SK-N-MC (cell line): ENCODE results near the gene PRKAR2A.
"Not testable (repeated sequence)": the region's sequence is repeated elsewhere in the genome, so short reads cannot be mapped to it uniquely, and the experiment has no call there.

Experiments
- DNase-seq: peaks from one replicate; pipeline ENCODE4 v3.0.0-alpha.2; 2011; ENCODE audit warnings: low read depth, low spot score
- H3K27ac ChIP-seq: fragments of 200-600 bp; sonication (generic); 2 replicates; pipeline ENCODE4 v1.5.1; 2016; ENCODE audit warnings: mixed run types
- H3K36me3 ChIP-seq: fragments of 200-600 bp; sonication (generic); 2 replicates; pipeline ENCODE4 v1.6.1; 2017; ENCODE audit warnings: antibody characterized with exemption, low read length, mixed read lengths; ENCODE audit not compliant: insufficient read depth
- H3K4me3 ChIP-seq: fragments of 200-600 bp; sonication (generic); 2 replicates; pipeline ENCODE4 v1.5.1; 2016
- H3K9ac ChIP-seq: fragments of 200-600 bp; sonication (generic); 2 replicates; pipeline ENCODE4 v1.8.0; 2017; ENCODE audit warnings: mixed run types, mixed read lengths; ENCODE audit not compliant: insufficient read length
- H3K9me3 ChIP-seq: fragments of 200-600 bp; sonication (generic); 2 replicates; pipeline ENCODE4 v1.6.1; 2017; ENCODE audit warnings: low read depth, mild to moderate bottlenecking, antibody characterized with exemption, low read length, moderate library complexity, mixed read lengths
- EZH2 ChIP-seq: fragments of 200-600 bp; sonication (generic); IDR thresholded peaks from one replicate; pipeline ENCODE4 v1.6.1; 2017; ENCODE audit warnings: antibody characterized with exemption
- FOXP2 ChIP-seq: optimal IDR thresholded peaks from 2 replicates; pipeline ENCODE3; 2011; ENCODE audit warnings: mild to moderate bottlenecking, moderate library complexity; ENCODE audit not compliant: insufficient read depth; ENCODE audit errors: extremely low read length, control extremely low read depth
- POLR2AphosphoS5 ChIP-seq: IDR thresholded peaks from 2 replicates; pipeline ENCODE4 v1.6.1; 2012; ENCODE audit warnings: mild to moderate bottlenecking, low read depth, low read length, borderline replicate concordance

PRKAR2A gene

DNA sequence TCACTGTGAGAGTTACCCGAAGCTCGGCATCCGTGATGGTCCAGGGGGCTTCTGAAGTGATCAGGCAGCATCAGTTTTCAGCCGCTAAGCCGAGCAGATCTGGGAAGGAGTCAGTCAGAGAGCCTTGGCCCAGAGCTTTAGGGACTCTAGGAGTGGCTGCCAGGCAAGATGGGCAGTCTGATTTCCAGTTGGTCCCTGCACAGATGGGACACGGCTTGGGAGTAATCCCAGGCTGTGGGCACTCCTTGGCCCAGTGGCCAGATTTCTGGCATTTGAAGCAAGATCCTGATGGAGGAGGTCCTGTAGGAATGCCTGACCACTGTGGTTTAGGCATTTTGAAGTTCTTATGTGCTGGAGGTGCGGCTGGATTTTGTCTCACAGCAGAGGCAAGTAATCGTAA lies 120.2 kb downstream of the PRKAR2A start:
- TF ChIP-seq POLR2AphosphoS5 (no peak), EZH2 (no peak), FOXP2 (no peak)
- Histone ChIP-seq H3K9ac (no peak overlapping the region), H3K4me3 (no peak overlapping the region), H3K36me3 (no peaks in the 10 kb centered on the region), H3K27ac (no peak overlapping the region), H3K9me3 (no peaks in the 10 kb centered on the region)
- DNase-seq, result no peak

DNA sequence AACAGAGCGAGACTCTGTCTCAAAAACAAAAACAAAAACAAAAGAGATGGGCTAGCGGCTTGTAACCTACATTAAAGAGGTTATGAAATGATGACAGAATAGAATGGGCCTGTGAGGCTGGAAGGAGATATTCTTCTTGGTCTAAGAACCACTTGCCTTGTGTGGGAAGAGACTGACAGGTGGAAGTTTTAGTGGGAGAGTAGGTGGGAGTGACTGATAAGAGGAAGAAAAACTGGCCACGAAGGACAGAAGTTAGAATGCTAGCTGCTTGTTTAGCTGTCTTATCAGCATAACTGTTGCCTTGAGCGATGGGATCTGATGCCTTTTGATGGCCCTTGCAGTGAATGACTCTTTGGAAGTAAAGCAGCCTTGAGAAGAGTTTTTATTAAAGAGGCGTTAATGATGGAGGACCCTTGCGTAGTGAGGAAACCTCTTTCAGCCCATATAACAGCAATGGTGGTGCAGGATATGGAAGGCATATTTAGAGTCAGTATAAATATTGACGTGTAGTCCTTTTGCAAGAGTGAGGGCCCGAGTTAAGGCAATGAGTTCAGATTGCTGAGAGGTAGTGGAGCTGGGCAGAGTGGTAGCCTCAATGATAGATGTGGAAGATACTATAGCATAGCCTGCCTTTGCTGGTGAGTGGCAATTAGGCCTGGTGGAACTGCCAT lies 122.4 kb downstream of the PRKAR2A start:
- not testable (repeated sequence) for H3K9ac ChIP-seq, DNase-seq, H3K9me3 ChIP-seq, H3K27ac ChIP-seq, H3K4me3 ChIP-seq, H3K36me3 ChIP-seq

DNA sequence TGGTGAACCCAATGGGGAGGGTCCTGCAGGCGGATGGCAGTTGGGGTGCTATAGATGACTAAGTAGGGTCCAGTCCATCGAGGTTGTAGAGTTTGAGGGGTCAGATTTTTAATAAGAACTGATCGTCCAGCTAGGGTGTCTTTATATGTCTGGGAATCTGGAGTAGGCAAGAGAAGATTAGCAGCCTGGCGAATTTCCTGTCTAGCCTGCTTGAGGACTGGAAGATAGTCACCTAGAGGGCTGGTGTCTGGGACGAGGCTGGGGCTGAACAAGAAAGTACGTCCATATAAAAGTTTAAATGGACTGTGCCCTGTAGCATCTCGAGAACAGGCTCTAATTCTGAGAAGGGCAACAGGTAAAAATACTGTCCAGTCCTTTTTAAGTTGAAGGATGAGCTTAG lies 123.9 kb downstream of the PRKAR2A start:
- TF ChIP-seq FOXP2, result no peak
- TF ChIP-seq EZH2, result no peak
- TF ChIP-seq POLR2AphosphoS5, result no peak

DNA sequence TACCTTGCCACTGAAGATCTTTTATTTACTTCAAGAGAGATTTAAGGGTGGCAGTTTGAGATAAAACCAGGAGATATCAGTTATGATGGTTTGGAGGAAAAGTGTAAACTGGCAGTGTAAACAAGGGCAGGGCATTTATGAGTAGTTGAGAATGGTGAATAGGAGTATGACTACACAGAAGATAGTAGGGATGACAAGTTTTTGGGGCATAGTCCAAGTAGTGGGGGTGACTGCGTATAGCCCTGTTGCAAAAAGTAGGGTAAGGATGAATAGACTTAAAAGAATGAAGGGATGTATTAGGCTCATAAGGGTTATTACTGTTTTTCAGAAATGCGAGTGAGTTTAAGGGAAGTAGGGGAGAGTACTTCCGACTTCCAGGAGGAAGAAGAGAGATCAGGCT lies 124.4 kb downstream of the PRKAR2A start:
- H3K9ac ChIP-seq, H3K4me3 ChIP-seq, H3K36me3 ChIP-seq, H3K27ac ChIP-seq, H3K9me3 ChIP-seq, DNase-seq: not testable (repeated sequence)

More for the DNA sequence above, 123.9 kb downstream of the PRKAR2A start:
- no peak overlapping the region for H3K27ac ChIP-seq
- no peaks in the 10 kb centered on the region for H3K9me3 ChIP-seq
- H3K9ac ChIP-seq, result no peak overlapping the region
- H3K36me3 ChIP-seq, result no peaks in the 10 kb centered on the region
- H3K4me3 ChIP-seq, result no peak overlapping the region
- no peak for DNase-seq

DNA sequence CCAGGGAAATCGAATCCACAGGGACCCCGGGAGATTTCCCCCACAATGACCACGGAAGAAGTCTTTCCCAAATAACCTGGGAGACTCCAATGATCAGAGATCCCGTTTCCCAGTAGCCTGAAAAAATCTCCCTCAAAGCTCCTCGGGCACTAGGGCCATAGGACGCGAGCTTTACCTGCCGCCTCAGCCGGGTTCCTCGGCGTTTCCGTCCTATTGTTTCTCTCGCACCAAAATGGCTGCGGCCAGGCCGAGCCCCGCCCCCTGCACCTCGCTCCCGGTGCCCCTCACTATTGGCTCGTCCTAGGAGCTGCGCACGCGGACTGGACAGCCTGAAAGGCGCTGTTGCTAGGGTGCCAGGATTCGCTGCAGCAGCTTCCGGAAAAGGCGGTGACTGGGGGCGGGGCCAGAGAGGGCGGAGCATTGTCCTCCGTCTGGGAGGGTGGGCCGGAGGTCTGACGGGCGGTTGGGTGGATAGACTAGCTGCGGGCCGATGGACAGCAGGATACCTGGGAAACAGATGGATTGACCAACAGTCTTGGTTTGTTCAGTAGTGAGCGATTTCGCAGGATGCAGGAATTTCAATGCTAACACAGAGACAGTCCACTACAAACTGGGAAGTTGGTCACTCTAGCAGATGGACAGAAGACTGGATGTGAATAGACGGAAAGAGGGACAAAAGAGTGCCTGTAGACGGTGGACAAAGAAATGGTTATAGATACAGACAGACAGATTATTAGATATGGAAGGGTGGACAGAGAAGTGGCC lies 130.5 kb downstream of the PRKAR2A start, which contains the start of gene IP6K2:
Gene IP6K2 (minus strand): TSS at position 240 of the 765 bp plus-strand sequence. CDS start 21,930 bp downstream, outside the sequence.
- peak; percentile 53 for DNase-seq
- TF ChIP-seq POLR2AphosphoS5 (peak; percentile 96), FOXP2 (no peak)

DNA sequence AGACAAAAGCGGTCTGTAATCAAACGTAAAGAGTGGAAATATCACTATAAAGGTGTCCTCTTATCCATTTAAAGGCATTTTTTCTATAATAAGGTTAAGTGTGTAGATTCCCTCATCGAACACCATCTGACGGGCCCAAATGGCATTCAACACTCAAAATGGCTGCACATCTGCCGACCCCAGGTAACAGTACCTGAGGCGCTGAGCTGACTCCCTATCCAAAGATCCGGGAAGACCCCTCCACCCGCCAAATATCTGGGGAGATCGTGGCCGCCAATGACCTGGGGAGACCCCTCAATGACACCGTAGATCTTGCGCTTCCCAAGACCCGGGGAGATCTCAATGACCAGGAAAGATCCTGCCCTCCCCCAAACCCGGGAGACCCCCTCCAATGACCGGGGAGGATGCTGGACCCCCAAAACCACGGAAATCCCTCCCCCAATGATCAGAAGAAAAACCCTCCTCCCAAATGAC lies 131.1 kb downstream of the PRKAR2A start:
- Histone ChIP-seq H3K9me3 (no peaks in the 10 kb centered on the region), H3K27ac (peak overlapping the region; percentile 81), H3K36me3 (peaks cover 17% of the 10 kb centered on the region), H3K9ac (peak overlapping the region; percentile 98), H3K4me3 (peak overlapping the region; percentile 90)
- no peak for DNase-seq
- TF ChIP-seq POLR2AphosphoS5 (no peak), FOXP2 (no peak)

More for the DNA sequence above, 130.5 kb downstream of the PRKAR2A start, which contains the start of gene IP6K2:
- Histone ChIP-seq H3K27ac (peak within 1 kb of the TSS; percentile 81), H3K4me3 (peak within 1 kb of the TSS; percentile 90), H3K9me3 (no peaks in the 10 kb centered on the region), H3K36me3 (peaks cover 12% of the 10 kb centered on the region), H3K9ac (peak within 1 kb of the TSS; percentile 98)

DNA sequence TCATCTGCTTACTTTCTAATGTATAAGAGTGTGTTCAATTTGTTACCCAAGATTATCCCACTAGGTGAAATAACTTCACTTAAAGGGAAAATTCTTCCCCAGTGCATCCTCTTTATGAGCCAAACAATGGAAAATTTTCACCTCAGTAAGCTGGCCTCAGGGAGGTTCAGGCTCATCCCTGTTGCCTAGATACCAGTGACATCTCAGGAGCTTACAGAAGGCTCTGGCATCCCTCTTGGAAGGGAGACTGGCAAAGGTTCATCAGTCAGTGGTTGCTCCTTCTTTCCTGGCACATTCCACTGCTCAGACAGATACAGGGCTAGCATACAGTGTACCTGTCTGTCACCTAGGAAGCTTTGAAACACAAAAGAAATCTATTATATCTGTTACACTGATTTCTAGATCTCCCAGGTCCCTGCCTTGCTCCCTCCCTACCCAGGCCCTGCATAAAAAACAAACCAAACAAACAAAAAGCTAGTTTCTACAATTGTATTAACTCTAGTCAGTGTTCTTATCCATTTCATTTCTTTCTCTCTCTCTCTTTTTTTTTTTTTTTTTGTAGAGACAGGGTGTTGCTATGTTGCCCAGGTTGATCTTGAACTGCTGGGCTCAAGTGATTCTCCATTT lies 132.4 kb downstream of the PRKAR2A start:
- H3K27ac ChIP-seq, result no peak overlapping the region
- TF ChIP-seq FOXP2 (no peak), POLR2AphosphoS5 (no peak), EZH2 (no peak)
- H3K4me3 ChIP-seq, result peak overlapping the region; percentile 90
- no peak for DNase-seq
- peak overlapping the region; percentile 98 for H3K9ac ChIP-seq
- H3K36me3 ChIP-seq, result peaks cover 28% of the 10 kb centered on the region
- no peaks in the 10 kb centered on the region for H3K9me3 ChIP-seq

DNA sequence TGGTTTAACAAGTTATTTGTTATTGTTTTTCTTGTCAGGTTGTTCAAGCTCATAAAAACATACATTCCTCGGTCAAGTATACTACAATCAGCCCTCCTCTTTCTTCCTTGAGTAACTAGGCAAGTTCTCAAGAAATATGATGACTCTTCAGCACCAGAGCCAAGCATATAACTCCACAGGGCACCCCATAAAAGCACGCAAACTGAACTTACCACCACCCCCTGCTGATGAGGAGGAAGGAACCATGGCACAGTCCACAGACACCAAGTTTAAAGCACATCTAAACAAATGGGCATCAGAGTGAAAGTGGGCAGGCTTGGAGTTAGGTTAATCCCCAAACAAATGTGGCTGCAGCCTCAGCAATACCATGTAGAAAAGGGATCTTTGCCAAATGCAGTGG lies 135.9 kb downstream of the PRKAR2A start:
- no peak overlapping the region for H3K4me3 ChIP-seq
- H3K9ac ChIP-seq, result no peak overlapping the region
- no peak for DNase-seq
- H3K9me3 ChIP-seq, result no peaks in the 10 kb centered on the region
- H3K36me3 ChIP-seq, result peaks cover 41% of the 10 kb centered on the region
- H3K27ac ChIP-seq, result no peak overlapping the region
- TF ChIP-seq FOXP2, result no peak
- no peak for TF ChIP-seq EZH2
- no peak for TF ChIP-seq POLR2AphosphoS5

DNA sequence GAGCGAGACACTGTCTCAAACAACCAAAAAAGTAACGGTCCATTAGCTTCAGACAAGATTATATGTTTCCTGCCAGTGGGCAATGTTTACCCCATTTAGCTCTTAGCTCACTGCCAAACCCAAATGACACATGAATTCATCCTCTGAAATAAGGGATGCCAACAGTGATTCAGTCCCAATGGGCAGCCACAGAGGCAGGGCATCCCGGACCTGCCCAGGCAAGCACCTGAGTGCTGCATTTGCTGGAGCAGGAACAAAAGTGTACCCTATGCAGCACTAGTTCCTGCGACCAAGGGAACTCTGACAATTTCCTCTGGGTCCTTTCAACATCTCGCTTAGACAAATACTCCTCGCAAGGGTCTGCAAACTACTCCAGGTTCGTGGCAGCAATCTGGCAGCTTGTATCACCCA lies 138.6 kb downstream of the PRKAR2A start:
- TF ChIP-seq EZH2, result no peak
- no peak for DNase-seq
- Histone ChIP-seq H3K36me3 (peaks cover 40% of the 10 kb centered on the region), H3K27ac (no peak overlapping the region), H3K9me3 (no peaks in the 10 kb centered on the region), H3K9ac (no peak overlapping the region), H3K4me3 (no peak overlapping the region)
